GM19035 (cell line): ENCODE results near the gene HOXC10.

Source experiments
- ATAC-seq: cut with Tn5 transposase; IDR thresholded peaks from one replicate; pipeline ENCODE4 v1.9.1; 2021; ENCODE audit not compliant: unreplicated experiment

HOXC10 gene

GRCh38 chr12:54028314-54029201 lies 43.6 kb downstream of the HOXC10 start, which contains the start of gene HOXC6:
Gene HOXC6 (plus strand): TSS chr12:54028440. CDS start chr12:54028522, 82 bp downstream.
- no peak for ATAC-seq

DNA sequence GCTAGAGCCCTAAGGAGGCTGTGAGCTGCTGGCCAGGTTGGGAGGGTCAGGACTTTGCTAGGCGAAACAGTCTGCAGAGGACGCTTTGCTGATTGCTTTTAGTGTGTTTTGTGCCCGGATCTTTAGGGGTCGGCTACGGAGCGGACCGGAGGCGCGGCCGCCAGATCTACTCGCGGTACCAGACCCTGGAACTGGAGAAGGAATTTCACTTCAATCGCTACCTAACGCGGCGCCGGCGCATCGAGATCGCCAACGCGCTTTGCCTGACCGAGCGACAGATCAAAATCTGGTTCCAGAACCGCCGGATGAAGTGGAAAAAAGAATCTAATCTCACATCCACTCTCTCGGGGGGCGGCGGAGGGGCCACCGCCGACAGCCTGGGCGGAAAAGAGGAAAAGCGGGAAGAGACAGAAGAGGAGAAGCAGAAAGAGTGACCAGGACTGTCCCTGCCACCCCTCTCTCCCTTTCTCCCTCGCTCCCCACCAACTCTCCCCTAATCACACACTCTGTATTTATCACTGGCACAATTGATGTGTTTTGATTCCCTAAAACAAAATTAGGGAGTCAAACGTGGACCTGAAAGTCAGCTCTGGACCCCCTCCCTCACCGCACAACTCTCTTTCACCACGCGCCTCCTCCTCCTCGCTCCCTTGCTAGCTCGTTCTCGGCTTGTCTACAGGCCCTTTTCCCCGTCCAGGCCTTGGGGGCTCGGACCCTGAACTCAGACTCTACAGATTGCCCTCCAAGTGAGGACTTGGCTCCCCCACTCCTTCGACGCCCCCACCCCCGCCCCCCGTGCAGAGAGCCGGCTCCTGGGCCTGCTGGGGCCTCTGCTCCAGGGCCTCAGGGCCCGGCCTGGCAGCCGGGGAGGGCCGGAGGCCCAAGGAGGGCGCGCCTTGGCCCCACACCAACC lies 44.8 kb downstream of the HOXC10 start:
- no peak for ATAC-seq

- ATAC-seq = no peak
Measured at GRCh38 chr12:54030442-54030801, 45.5 kb downstream of the HOXC10 start.

DNA sequence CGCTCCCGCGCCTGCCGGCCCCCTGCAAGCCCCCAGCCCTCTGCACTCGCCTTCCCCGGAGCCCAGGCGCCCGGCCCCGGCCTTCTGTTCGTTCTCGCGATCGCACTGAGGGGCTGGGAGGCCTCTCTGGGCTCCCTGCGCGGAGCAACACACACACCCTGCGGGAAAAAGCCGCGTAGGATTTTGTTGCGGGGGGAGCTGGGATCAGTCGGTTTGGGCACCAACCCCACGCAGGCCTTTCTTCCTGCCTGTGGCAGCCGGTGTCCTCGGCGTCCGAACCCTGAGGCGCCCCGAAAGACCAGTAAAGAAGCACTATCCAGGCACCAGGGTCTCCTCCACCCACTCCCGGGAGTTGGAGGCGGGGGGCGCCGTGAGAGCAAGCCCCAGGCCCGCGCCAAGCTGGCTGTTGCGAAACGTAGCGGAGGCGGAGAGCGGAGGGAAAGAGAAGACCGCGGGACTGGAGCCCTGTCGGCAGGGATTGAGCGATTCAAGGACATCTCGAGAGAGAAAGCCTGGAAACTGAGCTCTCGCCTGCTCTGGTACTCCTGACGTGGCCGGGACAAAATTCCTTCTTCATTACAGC lies 46.0 kb downstream of the HOXC10 start:
- no peak for ATAC-seq

- no peak for ATAC-seq
Measured at GRCh38 chr12:54031480-54031879, 46.5 kb downstream of the HOXC10 start.

GRCh38 chr12:54032086-54032619 lies 47.2 kb downstream of the HOXC10 start:
- no peak for ATAC-seq

- no peak for ATAC-seq
Measured at GRCh38 chr12:54032627-54033100, 47.7 kb downstream of the HOXC10 start, which contains the start of gene HOXC5. Gene HOXC5 (plus strand): TSS chr12:54033050. CDS start chr12:54033123, 73 bp downstream.

DNA sequence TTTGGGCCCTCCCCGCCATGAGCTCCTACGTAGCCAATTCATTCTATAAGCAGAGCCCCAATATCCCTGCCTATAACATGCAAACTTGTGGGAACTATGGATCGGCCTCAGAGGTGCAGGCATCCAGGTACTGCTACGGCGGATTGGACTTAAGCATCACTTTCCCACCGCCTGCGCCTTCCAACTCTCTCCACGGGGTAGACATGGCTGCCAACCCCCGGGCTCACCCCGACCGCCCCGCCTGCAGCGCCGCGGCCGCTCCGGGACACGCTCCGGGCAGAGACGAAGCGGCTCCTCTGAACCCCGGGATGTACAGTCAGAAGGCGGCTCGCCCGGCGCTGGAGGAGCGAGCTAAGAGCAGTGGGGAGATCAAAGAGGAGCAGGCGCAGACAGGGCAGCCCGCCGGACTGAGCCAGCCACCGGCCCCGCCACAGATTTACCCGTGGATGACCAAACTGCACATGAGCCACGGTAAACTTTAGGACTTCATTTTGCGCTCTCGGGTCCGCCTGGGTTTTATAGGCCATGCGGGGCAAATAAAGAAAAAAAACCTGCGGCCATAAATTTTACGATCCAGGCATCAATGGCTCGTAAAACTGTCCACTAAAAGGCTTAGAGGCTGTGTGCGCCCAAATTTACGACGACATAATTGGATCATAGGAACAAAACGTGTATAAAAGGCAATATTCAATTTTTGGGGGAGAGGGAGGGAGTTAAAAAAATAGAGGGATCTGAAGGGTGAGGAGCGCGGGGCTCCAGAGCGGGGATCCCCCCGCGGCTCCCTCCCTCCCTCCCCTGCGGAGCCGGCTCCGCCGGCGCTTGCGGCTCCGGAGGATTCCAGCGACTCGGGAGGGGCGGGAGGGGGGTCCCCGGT lies 48.4 kb downstream of the HOXC10 start:
- no peak for ATAC-seq

GRCh38 chr12:54033980-54034784 lies 49.2 kb downstream of the HOXC10 start:
- no peak for ATAC-seq

DNA sequence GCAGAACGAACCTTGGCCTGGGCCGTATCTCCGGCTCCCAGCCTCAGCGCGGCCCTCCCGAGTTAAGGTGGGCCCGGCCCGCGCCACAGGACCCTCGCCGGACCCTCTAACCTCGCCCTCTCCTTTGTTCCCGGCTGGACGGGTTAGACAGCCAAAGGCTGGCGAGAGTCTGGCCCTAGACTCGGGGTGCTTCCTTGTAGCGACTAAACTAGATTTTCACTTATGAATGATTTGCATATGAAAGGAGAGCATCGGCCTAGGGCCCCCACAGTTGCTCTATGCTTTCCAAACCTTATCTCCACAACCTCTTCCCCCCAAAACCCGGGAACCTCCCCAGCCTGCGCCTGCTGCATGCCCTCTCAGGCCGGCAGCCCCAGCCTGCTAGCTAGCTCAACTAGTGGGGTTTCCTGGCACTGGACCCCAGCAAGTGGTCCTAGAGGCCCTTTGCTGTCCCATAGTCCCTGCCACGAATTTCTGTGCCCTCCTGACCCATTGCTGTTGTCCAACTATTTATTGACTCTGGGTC lies 49.9 kb downstream of the HOXC10 start:
- ATAC-seq = no peak

DNA sequence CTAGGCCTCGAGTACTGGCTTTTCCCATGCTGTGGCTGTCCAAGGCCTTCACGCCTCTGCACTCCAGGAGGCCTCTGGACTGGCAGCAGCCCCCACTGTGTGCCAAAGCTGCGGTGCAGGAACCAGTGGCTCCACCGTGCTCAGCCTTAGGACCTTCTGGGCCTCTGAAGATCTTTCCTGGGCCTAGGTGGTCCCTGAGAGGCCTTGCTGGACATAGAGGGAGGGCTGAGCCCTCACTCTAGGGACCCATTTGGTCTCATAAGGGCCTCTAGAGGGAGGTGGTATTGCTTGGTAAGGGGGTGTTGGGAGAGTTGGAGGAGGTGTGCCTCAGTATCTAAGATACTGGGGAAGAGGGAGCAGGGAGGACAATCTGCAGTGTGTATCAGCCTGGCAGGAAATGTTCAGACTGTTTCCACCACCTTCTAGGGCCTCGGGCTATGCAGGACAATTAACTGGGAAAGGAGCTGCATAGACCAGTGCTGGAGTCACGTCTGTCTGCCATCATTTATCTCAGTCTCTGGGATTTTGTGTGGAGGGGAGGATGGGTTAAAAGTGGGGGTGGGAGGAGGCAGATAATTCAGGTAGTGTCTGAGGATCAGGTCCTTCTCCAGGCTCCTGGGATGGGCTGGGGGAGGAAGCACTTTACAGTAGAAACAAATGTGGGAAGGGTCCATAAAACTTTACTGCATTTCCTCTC lies 50.8 kb downstream of the HOXC10 start:
- ATAC-seq = no peak

GRCh38 chr12:54036620-54037359 lies 51.8 kb downstream of the HOXC10 start:
- no peak for ATAC-seq

DNA sequence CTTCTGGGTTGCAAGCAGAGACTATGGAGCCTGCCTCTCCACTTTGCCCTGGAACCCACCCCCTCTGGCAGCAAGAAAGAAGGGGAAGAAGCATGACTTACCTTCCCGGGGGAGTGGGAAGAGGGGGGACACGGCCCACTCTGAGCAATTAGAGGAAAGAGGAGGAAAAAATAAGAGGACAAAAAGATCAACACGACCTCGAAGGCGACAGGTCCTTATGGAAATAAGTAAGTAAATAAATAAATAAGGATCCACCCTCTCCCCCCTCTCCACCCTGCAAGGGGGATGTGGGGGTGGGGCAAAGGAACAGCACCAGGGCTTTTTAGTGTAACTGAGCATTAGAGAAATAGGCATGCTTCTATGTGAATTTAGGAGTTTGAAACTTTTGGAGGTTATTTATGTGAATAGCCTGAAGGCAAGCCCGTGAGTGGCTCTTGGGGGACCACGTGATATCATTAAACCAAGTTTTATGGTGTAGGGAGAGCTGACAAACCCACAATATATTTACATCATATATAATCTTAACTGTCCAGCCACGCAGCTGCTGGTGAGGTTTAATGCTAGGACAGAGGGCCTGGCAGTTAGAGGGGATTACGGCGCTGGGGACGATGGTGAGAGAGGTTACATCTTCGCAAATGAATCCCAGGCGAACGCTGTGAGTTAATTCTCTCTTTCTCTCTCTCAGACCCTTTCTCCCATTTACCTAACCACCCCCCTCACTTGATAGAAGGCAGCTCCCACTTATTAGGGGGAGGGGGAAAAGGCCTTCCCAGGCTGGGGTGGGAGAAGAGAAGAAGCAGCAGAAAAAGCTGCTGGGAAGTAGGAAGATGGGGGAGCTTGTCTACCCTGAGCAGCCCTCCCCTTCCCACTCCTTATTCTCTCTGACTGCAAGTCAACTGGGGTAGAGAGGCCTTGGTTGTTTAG lies 52.7 kb downstream of the HOXC10 start:
- ATAC-seq = no peak

GRCh38 chr12:54038284-54038870 lies 53.4 kb downstream of the HOXC10 start:
- no peak for ATAC-seq

DNA sequence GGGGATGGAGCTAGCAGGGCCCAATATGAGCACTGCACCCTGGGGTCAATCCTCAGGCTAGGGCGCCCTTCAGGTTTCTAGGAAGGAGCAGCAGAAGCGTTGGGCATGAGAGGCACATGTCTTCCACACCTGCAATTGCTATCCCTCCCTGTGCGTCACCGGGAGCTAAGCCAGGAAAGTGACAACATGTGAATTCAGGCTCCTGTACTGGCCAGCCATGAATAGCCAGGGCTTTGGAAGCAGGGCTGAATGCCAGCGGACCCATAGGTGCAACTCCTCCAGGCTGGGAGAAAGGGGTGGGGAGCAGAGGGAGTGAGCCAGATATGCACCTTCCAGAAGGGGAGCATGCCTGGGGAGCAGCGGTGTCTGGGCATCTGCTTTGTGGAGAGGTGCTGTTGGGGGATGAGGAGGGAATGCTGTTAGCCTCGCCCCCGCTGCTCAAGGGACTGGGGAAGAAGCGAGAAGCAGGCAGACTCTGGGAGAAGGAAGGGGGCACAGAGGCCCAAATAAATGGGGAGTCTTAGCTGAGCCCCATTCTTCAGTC lies 54.0 kb downstream of the HOXC10 start:
- no peak for ATAC-seq
